ENCODE data around the gene LONP1. TPM values are rescaled to one million over a fixed set of nuclear protein-coding genes. Genes with fewer than 3 reads are reported as not detected.

The LONP1 gene
- 761 TPM for polyA plus RNA-seq (2012; ENCODE audit: insufficient read depth, insufficient read length, low read depth)

DNA sequence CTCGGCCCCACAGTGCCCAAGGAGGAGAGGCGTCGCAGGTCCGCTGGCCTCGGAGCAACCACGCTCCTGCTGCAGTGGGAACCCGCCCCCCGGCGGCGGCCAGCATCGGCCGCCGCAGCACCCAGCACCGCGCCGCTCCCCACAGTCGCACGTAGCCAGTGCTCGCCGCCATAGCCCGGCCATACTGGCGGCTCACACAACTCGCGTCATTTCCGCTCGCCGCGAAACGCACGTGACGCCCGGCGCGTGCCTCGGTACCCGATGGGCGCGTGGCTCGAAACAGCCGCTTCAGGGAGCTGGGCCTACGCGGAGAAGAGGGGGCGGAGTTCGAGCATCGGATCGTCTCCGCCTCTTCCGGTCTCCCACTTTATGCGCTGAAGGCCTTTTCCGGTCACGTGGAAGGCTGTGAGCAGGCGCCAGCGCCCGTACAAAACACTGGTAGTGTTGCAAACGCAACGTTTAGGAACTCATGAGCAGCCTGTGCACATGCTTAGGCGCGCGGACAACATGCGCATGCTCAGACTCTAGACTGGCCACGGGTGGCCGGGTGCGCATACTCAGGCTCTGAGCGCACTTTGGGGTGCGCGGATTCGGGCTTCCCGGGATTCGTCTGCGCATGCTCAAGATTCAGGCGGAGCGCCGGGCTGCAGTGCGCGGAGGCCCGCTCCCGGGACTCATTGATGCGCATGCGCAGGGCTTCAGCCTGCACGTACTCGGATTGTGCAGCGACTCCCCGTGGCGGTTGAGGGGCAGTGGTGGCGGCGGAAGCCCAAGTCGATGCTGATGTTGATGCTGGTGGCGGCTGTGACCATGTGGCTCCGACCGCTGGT lies at the start of gene LONP1, which contains the start of gene CATSPERD:
Gene LONP1, minus strand, starts transcription at position 186 of the 830 bp plus-strand sequence. Its CDS starts 14 bp downstream, at position 172.
Gene CATSPERD, plus strand, starts transcription at position 677 of the 830 bp plus-strand sequence. Its CDS starts 101 bp downstream, at position 778.
- H3K9me3 ChIP-seq: no peaks in the 10 kb centered on the region
- no peaks in the 10 kb centered on the region for H3K4me1 ChIP-seq
- H3K36me3 ChIP-seq: peaks cover 14% of the 10 kb centered on the region
- H3K4me3 ChIP-seq (ENCODE audit: low read depth, low read length): peak within 1 kb of the TSS; percentile 100
- peak; percentile 99 for DNase-seq
- no peaks in the 10 kb centered on the region; the same call in 1 of the 2 replicates for H3K27me3 ChIP-seq
- TF ChIP-seq, protein P1, sequence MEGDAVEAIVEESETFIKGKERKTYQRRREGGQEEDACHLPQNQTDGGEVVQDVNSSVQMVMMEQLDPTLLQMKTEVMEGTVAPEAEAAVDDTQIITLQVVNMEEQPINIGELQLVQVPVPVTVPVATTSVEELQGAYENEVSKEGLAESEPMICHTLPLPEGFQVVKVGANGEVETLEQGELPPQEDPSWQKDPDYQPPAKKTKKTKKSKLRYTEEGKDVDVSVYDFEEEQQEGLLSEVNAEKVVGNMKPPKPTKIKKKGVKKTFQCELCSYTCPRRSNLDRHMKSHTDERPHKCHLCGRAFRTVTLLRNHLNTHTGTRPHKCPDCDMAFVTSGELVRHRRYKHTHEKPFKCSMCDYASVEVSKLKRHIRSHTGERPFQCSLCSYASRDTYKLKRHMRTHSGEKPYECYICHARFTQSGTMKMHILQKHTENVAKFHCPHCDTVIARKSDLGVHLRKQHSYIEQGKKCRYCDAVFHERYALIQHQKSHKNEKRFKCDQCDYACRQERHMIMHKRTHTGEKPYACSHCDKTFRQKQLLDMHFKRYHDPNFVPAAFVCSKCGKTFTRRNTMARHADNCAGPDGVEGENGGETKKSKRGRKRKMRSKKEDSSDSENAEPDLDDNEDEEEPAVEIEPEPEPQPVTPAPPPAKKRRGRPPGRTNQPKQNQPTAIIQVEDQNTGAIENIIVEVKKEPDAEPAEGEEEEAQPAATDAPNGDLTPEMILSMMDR (IDR thresholded peaks at IDR 0.05; ENCODE audit: low read depth, low read length): peak; percentile 88

DNA sequence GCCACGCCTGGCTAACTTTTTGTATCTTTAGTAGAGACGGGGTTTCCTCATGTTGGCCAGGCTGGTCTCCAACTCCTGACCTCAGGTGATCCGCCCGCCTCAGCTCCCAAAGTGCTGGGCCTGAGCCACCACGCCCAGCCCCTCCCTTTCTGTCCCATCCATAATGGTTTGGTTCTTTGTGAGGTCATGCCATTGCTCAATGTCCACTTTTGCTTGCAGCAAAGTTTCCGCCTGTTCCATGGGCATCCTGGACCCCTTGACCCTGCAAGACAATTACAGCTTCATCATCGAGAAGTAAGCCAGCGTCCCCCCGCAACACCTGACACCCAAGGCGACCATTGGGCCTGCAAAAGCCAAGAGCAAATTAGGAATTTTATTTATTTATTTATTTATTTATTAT lies 48.0 kb upstream of the LONP1 start:
- TF ChIP-seq, protein P1 (IDR thresholded peaks at IDR 0.05; ENCODE audit: low read depth, low read length): no peak
- Histone ChIP-seq H3K9me3 (no peaks in the 10 kb centered on the region), H3K4me3 (ENCODE audit: low read depth, low read length) (no peak overlapping the region), H3K36me3 (no peaks in the 10 kb centered on the region), H3K4me1 (no peaks in the 10 kb centered on the region), H3K27me3 (no peaks in the 10 kb centered on the region)
- DNase-seq: no peak

- no peaks in the 10 kb centered on the region for H3K9me3 ChIP-seq
- no peak for DNase-seq
Observed at GRCh38 chr19:5765220-5765619, 45.3 kb upstream of the LONP1 start.

GRCh38 chr19:5762608-5763217 lies 42.8 kb upstream of the LONP1 start:
- H3K4me3 ChIP-seq (ENCODE audit: low read depth, low read length): no peak overlapping the region

More at GRCh38 chr19:5765220-5765619, 45.3 kb upstream of the LONP1 start:
- TF ChIP-seq, protein P1 (IDR thresholded peaks at IDR 0.05; ENCODE audit: low read depth, low read length): no peak
- H3K36me3 ChIP-seq: no peaks in the 10 kb centered on the region
- H3K27me3 ChIP-seq: no peaks in the 10 kb centered on the region; the same call in 1 of the 2 replicates
- no peak overlapping the region for H3K4me3 ChIP-seq (ENCODE audit: low read depth, low read length)
- no peaks in the 10 kb centered on the region for H3K4me1 ChIP-seq

GRCh38 chr19:5753743-5754142 lies 33.8 kb upstream of the LONP1 start:
- Histone ChIP-seq H3K9me3 (no peaks in the 10 kb centered on the region), H3K4me1 (no peaks in the 10 kb centered on the region; the same call in 1 of the 2 replicates), H3K4me3 (ENCODE audit: low read depth, low read length) (no peak overlapping the region), H3K27me3 (0 out of 2 replicates have a peak, but pooled peaks cover 3% of the 10 kb centered on the region), H3K36me3 (no peaks in the 10 kb centered on the region)
- DNase-seq: peak; percentile 26
- TF ChIP-seq, protein P1 (IDR thresholded peaks at IDR 0.05; ENCODE audit: low read depth, low read length): no peak

More at GRCh38 chr19:5762608-5763217, 42.8 kb upstream of the LONP1 start:
- no peak for DNase-seq
- no peaks in the 10 kb centered on the region for H3K9me3 ChIP-seq
- H3K27me3 ChIP-seq: peaks cover 2% of the 10 kb centered on the region; the same call in 1 of the 2 replicates
- no peaks in the 10 kb centered on the region for H3K36me3 ChIP-seq
- TF ChIP-seq, protein P1 (IDR thresholded peaks at IDR 0.05; ENCODE audit: low read depth, low read length): no peak
- no peaks in the 10 kb centered on the region for H3K4me1 ChIP-seq
